ENCODE results near the gene GALNT16.

DNA sequence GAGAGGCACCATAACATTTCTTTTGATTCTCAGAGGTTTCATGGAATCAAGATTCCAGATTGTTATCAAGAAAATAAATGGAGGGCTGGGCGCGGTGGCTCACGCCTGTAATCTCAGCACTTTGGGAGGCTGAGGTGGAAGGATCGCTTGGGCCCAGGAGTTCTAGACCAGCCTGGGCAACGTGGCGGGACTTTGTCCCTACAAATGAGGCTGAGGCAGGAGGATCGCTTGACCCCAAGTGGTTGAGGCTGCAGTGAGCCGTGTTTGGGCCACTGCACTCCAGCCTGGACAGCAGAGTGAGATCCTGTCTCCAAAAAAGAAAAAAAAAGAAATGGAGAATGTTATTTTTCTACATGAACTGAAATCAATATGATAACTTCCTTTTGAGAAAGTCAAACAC is 139.8 kb downstream of the GALNT16 start:
- TF ChIP-seq, protein P1, sequence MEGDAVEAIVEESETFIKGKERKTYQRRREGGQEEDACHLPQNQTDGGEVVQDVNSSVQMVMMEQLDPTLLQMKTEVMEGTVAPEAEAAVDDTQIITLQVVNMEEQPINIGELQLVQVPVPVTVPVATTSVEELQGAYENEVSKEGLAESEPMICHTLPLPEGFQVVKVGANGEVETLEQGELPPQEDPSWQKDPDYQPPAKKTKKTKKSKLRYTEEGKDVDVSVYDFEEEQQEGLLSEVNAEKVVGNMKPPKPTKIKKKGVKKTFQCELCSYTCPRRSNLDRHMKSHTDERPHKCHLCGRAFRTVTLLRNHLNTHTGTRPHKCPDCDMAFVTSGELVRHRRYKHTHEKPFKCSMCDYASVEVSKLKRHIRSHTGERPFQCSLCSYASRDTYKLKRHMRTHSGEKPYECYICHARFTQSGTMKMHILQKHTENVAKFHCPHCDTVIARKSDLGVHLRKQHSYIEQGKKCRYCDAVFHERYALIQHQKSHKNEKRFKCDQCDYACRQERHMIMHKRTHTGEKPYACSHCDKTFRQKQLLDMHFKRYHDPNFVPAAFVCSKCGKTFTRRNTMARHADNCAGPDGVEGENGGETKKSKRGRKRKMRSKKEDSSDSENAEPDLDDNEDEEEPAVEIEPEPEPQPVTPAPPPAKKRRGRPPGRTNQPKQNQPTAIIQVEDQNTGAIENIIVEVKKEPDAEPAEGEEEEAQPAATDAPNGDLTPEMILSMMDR (IDR thresholded peaks at IDR 0.05) = no peak
- no peak for TF ChIP-seq POLR2A (IDR thresholded peaks at IDR 0.05)
